Activated CD4-positive, alpha-beta T cell treated with anti-CD3 and anti-CD28 coated beads, Interleukin-2, amount 50 U/mL, for 4 hours (primary cell): ENCODE results near the gene FAM114A2.
A peak's percentile ranks its signal among the peaks of the same experiment; 100 is the strongest.
"Not testable (repeated sequence)": the region's sequence is repeated elsewhere in the genome, so short reads cannot be mapped to it uniquely, and the experiment has no call there.

Experiments
- DNase-seq, 2 experiments: peaks; one replicate each; pipeline ENCODE4 v3.0.0-alpha.2; 2020

Gene FAM114A2

GRCh38 chr5:154038707-154039457 is at the start of gene FAM114A2, which contains the start of gene MFAP3:
Gene FAM114A2, minus strand, starts transcription at chr5:154038910. Its CDS starts 3,957 bp downstream, at chr5:154034953.
Gene MFAP3, plus strand, starts transcription at chr5:154038967. Its CDS starts 10,756 bp downstream, at chr5:154049723.
- DNase-seq, result peak; percentile 79 to 82

- DNase-seq, result no peak
These were observed 48.5 kb upstream of the FAM114A2 start for GRCh38 chr5:154087260-154087659.

GRCh38 chr5:154086641-154087040 is 47.9 kb upstream of the FAM114A2 start:
- no peak for DNase-seq

- DNase-seq, result no peak
These were observed 47.4 kb upstream of the FAM114A2 start for GRCh38 chr5:154086146-154086545.

- no peak for DNase-seq
These were observed 45.4 kb upstream of the FAM114A2 start for GRCh38 chr5:154084062-154084639.

GRCh38 chr5:154081246-154081645 is 42.5 kb upstream of the FAM114A2 start:
- no peak for DNase-seq

- no peak for DNase-seq
These were observed 39.6 kb upstream of the FAM114A2 start for GRCh38 chr5:154078272-154078671.

GRCh38 chr5:154077696-154078095 is 39.0 kb upstream of the FAM114A2 start:
- DNase-seq, result no peak

GRCh38 chr5:154076240-154076922 is 37.7 kb upstream of the FAM114A2 start:
- no peak for DNase-seq

GRCh38 chr5:154072414-154073171 is 33.9 kb upstream of the FAM114A2 start:
- DNase-seq, result peak; percentile 80 to 82

GRCh38 chr5:154071799-154072413 is 33.2 kb upstream of the FAM114A2 start:
- DNase-seq, result no peak

GRCh38 chr5:154069854-154070253 is 31.1 kb upstream of the FAM114A2 start:
- not testable (repeated sequence) for DNase-seq

GRCh38 chr5:154065971-154066370 is 27.3 kb upstream of the FAM114A2 start:
- DNase-seq, result no peak

- no peak for DNase-seq
These were observed 24.7 kb upstream of the FAM114A2 start for GRCh38 chr5:154063372-154063771.

GRCh38 chr5:154060606-154061005 is 21.9 kb upstream of the FAM114A2 start:
- no peak for DNase-seq

- no peak for DNase-seq
These were observed 20.9 kb upstream of the FAM114A2 start for GRCh38 chr5:154059583-154059982.

- no peak for DNase-seq
These were observed 20.3 kb upstream of the FAM114A2 start for GRCh38 chr5:154059039-154059430.

- DNase-seq, result no peak
These were observed 19.6 kb upstream of the FAM114A2 start for GRCh38 chr5:154058055-154059038.

- no peak for DNase-seq
These were observed 16.5 kb upstream of the FAM114A2 start for GRCh38 chr5:154055201-154055600.

GRCh38 chr5:154053468-154053867 is 14.8 kb upstream of the FAM114A2 start:
- no peak for DNase-seq

GRCh38 chr5:154049636-154050035 is 10.9 kb upstream of the FAM114A2 start:
- no peak for DNase-seq
